AG20443 (cell line): Measurements from ENCODE around the gene COA8.
A peak's percentile ranks its signal among the peaks of the same experiment; 100 is the strongest.
"Not testable (repeated sequence)": the region's sequence is repeated elsewhere in the genome, so short reads cannot be mapped to it uniquely, and the experiment has no call there.

Source experiments
- DNase-seq: peaks from one replicate; pipeline ENCODE4 v3.0.0; 2012; ENCODE audit warnings: low spot score, mixed read lengths

COA8 gene

DNA sequence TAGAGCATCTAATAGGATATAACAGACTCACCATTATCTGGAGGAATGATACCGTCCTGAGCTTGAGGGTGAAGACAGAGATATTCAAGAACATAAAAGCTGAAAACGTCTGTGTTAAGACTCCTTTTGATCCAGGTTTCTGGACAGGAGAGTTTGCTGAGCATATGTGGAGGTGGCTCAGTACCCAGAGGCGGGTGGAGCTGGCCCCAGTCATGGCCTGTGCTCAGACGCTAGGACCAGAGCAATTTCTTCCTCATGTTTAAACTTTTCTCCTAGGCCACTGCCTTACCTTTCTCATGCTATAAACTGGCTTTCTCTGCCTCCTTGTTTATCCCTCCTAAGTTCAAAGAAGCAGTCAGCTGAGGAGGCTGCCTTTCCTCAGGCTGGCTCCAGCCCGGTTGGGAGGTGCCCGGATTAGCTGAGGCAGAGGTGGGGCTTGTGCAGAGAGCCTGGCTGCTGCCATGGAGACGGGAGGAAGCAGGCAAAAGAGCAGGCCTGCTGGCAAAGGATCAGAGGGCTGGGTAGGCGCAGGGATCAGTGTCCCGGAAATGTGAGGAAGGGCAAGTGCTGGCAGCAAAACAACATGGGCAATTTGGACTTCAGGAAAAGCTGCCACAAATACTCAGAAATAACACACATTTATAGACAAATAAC lies 13.7 kb downstream of the COA8 start:
- peak; percentile 96 for DNase-seq

DNA sequence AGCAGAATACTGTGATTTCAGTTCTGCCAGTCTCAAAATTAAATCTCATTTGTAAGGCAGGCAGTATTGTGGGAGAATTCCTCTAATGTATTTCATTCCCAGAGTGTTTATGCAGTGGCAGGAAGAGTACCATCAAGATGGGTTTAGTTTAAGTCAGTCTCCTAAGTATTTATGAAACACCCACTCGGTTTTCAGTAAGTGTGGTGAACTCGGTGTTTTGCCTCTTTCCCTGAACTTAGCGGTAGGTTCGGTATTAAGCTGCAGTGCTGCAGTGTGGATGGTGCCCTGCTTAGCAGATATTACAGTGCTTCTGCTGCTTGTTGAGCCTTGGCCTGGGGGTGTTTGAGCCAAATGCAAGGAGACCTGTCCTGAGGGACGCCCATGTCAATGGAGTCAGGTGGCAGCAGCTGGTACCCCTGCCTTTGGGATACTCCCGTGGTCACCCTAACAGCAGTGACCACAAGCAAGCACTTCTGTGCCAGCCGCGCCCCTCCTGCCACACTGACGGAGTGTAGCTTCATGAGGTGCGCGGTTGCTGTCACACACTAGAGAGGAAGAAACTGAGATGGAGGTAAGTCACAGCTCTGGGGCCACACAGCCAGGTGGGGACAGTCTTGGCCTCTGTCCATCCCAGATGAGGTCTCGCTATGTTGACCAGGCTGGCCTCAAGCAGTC lies 15.8 kb downstream of the COA8 start:
- DNase-seq = no peak

DNA sequence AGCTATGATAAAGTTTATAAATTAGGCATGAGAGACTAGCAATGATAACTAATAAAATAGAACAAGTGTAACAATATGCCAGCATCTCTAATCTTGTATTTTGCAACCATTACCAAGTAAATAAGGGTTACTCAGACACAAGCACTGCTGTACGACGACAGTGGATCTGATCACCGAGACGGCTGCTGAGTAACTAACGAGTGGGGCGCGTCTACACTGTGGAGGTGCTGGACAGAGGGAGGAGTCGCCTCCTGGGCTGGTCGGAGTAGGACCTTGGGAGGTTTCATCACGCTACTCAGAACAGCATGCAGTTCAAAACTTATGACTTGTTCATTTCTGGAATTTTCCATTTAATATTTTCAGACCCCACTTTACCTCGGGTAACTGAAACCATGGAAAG lies 18.4 kb downstream of the COA8 start:
- DNase-seq = no peak

DNA sequence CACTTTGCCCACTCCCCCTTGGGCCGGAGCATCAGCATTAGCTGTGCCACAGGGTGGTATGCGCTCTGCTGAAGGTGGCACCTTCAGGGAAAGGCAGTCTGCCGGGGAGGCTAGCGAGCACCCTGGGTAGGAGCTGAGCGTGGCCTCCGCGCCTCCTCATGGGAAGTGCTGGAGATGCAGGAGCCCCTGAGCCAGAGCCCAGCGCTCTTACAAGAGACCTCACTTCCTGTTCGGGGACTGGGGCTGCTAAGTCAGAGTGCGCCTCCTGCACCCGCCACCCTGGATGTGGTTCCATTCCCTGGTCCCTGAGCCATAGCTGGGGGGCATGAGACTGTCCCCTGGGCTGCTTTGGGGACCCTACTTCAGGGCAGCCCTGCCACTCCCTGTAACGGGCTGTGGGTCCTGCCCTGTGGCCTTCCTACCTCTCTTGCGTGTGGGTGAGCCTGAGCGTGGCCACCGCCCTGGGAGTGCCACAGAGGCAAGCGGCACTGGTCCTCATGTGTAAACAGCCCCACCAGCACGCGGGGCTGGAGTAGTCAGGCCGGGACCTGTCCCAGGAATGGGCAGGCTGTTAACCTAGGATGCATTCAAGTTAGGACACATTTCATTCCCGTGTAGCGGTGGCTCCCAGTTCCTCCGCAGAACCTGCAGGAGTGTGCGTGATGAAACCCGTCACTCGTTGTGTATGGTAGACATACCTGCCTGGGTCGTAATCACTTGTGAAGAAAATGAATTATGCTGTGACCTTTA lies 19.4 kb downstream of the COA8 start:
- no peak for DNase-seq

DNA sequence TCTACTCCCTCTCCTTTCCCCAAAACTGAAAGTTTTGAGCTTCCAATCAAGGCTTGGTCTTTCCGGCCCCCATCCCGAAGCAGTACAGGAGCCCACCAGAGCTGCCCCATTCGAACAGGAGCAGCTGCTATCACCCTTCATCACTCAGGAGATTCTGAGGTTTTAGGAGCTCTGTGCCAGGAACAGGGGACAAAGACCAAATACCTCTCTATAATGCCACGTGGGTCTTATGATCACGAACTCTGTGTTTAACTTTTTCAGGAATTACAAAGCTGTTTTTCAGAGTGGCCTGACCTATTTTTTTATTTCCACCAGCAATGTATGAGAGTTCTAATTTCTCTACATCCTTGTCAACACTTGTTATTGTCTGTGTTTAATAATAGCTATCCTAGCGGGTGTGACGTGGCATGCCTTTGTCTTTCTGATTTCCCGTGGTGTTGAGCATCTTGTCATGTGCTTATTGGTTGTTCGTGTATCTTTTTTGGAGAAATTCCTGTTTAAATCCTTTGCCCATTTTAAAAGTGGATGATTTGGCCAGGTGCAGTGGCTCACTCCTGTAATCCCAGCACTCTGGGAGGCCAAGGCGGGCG lies 21.7 kb downstream of the COA8 start:
- no peak for DNase-seq

DNA sequence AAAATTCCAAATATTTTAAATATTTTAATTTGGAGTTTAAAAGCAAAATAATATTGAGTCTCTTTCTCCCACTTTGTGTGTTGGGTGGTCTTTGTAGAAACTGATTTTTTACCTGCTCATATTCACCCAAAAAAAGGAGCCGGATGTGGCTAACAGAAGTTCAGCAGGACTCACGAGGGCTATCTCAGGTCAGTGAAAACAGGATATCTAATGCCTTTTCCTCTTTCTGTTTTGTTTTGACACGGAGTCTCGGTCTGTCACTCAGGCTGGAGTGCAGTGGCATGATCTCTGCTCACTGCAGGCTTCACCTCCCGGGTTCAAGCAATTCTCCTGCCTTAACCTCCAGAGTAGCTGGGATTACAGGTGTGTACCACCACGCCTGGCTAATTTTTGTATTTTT lies 30.8 kb downstream of the COA8 start:
- no peak for DNase-seq

DNA sequence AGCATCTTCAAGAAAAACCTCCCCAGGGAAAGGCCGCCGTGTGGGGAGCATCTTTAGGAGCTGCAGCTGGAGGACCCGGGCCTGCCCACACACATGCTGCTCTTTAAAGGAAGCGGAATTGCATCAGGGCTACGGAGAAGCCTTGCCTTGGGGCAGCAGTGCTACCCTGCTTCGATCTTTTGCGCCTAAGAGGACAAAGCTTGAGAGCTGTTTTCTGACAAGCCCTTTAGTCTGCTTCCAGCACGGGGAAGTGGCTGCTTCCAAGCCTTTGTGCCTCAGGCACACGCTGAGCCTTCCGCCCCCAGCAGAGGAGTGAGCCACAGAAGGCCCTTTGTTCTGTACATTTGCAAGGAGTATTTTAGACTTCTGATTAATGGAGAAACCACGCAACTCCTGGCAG lies 31.5 kb downstream of the COA8 start:
- DNase-seq = peak; percentile 37

DNA sequence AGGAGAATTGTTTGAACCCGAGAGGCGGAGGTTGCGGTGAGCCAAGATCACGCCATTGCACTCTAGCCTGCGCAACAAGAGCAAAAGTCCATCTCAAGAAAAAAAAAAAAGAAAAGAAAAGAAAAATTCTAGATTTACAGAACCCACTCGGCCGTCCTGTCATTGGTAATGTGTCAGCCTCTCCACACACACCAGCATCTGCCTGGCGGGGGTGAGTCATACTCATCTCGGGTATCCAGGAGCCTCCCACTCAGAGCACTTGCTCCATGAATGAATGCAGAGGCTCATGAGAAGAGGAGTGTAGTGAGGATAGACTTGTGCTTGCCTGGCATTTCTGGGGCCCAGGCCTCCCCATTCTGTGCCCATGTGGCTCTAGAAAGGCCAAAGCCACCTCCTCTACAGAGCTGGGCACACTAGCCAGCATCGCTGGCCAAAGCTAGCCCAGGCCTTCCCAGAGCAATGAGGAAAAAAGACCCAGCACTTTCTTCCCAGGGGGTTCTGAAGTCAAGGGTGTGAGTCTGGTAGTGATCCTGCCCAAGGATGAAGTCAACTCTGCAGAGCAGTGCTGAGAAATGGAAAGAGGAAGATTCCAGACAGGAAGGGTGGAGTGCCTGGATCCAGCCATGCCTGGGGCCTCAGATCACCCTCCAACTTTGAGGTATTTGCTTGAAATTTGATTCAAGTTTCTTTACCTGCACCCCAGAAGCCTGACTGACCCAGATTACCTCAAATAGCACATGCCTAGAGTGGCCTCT lies 35.0 kb downstream of the COA8 start:
- peak; percentile 97 for DNase-seq

DNA sequence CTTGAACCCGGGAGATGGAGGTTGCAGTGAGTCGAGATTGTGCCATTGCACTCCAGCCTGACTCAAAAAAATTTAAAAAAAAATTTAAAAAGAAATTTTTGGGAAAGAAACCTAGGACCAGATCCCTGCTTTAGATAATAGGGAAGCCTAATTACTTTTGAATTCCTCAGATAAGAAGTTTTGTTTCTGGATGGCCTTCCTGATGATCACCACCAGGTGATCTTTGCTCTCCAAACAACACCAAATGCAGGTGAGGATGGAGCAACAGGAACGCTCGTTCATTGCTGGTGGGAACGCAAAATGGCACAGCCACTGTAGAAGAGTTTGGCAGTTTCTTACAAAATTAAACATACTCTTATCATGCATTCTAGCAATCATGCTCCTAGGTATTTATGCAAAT lies 37.7 kb downstream of the COA8 start:
- no peak for DNase-seq

DNA sequence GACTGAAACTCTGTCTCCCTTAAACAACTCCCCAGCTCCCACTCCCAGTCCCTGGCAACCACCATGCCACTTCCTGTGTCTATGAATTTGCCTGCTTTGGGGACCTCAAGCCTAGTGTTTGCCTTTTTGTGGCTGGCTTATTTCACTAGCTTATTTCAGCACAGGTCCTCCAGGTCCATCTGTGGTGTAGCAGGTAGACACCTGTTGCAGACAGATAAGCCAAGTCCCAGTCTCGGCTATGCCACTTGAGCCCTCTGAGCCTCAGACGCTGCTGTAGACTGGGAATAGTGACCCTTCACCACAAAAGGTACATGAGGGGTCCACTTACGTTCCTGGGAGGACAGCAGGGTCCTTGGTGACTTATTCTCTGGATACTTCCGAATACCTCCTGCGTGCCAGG lies 41.9 kb downstream of the COA8 start:
- DNase-seq = no peak

DNA sequence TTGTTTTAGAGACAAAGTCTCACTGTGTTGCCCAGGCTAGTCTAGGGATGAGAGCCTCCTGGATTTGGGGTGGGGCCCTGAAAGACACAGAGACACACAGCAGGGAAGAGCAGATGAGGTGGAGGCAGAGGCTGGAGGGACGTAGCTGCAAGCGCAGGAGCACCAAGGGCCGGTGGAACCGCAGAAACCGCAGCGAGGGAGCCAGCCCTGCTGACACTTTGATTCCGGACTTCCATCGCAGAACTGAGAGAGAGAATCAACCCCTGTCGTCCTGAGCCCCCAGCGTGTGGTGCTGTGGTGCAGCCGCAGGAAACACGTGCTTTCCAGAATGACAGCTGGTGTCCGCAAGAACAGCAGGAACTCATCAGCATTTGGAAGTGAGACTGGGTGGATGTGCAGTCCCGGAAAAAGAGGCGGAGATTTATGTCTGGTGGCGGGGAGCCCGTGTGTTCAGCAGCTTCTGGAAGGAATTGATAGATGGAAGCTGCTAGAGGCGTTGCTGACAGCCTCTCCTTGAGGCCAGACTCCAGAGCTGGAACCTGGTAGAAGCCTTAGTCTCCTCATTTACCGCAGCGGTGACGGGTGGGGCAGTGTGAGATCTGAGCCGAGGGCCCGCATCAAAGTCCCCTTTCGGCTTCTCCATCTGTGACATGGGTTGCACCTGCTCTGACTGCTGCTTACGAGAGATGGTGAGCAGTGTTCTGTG lies 44.4 kb downstream of the COA8 start:
- DNase-seq = peak; percentile 92

DNA sequence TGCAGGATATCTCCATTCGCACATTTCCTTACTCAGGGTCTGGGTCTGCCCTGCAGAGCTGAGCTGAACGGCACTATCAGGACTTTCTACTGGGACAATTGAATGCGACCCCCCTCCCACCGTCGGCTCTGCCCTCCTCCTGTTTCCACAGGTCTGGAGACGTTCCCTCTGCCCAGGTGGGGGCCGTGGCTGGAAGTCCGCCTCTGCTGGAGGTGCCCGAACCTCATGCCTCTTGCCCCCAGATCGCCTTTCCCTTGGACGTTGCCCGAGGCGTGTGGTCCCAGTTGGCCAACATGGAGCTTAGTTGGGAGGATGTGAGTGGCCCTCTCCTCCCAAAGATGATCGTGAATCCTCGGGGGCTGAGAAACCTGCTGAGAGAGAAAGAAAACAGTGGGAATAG lies 45.1 kb downstream of the COA8 start:
- no peak for DNase-seq

DNA sequence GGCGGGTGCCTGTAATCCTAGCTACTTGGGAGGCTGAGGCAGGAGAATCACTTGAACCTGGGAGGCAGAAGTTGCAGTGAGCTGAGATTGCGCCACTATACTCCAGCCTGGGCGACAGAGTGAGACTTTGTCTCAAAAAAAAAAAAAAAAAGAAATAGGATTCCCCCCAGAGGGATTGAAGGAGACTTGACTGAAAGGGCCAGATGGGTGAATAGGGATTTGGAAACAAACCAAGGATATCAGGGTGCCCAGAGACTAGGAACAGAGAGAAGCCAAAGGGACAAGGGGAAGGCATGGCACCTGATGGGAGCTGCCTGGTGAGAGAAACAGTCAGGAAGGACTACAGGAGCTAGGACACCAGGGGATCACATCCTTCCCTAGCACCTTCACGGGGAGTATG lies 46.3 kb downstream of the COA8 start:
- DNase-seq = not testable (repeated sequence)

DNA sequence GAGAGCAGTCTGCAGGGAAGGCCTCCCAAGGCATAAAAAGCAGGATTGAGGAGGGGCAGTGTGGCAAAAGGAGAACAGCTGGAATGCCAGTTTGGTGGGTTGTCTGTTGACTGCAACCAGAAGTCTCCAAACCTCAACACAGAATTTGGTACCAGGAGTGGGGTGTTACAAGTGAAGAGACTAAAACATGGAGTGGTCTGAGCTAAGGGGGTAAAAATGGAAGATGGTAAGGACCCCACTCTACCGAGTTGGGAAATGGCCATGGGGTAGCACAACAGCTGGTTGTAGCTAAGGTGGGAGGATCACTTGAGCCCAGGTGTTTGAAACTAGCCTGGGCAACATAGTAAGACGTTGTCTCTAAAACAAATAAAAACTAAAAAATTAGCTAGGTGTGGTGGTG lies 48.5 kb downstream of the COA8 start:
- DNase-seq = no peak

DNA sequence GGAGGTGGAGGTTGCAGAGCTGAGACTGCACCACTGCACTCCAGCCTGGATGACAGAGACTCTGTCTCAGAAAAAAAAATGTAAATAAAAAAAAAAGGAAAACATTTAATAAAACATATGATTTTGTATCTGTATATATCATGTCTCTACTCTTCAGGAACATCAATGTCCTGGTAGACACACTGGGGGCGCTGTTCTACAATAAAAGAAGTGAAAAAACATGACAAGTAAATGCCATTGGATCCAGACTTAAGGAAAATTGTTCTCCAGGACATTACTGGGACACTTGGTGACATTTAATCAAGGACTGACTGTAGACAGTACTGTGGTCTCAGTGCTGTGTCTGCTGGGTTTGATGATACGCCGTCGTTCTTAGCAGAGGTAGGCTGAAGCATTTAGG lies 50.8 kb downstream of the COA8 start:
- no peak for DNase-seq

DNA sequence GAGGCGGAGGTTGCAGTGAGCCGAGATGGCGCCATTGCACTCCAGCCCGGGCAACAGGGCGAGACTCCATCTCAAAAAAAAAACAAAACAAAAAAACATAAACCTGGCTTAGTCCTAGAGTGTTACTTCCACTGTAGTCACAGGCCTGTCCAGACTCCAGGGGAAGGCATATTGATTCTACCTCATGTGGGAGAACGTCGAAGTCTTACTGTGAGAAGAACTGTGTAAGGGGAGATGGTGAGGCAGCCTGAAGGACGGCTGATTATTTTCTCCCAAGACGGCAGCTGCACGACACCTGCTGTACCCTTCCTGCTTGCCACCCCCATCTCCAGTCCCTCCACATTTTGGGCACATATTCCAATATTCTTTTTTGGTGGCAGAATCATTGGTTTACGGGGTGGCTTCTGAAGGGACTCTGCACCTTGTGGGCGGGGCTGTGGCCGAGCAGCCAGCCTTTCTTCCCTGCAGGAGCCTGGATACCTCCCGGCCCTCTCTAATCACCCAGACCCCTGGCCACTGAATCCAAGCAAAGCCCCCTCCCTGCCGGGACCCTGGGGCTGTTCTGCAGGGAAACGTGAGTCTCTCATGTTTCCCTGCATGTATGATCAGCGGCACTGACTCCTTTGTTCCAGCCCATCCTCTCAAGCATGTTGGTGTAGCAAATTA lies 54.0 kb downstream of the COA8 start:
- no peak for DNase-seq

DNA sequence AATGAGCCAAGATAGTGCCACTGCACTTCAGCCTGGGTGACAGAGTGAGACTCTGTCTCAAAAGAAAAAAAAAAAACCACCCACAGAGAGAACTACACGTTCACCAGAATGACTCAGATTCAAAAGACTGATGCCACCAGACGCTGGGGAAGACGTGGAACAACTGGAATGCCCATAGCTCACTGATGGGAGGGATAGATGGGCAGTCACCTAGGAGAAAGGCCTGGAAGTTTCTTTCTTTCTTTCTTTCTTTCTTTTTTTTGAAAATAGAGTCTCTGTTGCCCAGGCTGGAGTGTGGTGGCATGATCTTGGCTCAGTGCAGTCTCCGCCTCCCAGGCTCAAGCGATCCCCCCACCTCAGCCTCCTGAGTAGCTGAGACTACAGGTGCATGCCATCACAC lies 56.3 kb downstream of the COA8 start:
- peak; percentile 62 for DNase-seq

DNA sequence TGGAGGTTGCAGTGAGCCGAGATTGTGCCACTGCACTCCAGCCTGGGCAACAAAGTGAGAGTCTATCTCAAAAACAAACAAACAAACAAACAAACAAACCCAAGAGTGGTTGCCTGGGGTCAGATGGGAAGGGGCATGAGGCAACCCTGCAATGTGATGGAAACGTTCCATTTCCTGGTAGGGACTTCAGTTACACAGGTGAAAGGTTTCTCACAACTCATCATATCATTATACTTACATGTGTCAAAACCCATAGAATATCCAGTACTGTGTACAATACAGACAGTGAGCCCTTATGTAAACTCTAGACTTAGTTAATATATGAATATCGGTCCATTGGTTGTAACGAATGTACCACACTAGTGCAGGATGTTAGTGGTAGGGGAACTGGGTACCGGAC lies 59.1 kb downstream of the COA8 start:
- DNase-seq = no peak

DNA sequence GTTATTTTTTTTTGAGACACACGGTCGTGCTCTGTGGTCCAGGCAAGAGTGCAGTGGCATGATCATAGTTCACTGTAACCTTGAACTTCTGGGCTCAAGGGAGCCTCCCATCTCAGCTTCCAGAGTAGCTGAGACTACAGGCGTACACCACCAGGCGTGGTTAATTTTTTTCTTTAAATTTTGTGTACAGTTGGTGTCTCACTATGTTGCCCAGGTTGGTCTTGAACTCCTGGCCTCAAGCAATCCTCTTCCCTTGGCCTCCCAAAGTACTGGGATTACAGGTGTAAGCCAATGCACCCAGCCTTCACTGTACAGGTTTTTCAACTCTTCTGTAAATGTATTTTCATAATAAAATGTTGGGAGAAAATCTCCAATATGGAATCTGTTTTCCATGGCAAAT lies 60.5 kb downstream of the COA8 start:
- no peak for DNase-seq

DNA sequence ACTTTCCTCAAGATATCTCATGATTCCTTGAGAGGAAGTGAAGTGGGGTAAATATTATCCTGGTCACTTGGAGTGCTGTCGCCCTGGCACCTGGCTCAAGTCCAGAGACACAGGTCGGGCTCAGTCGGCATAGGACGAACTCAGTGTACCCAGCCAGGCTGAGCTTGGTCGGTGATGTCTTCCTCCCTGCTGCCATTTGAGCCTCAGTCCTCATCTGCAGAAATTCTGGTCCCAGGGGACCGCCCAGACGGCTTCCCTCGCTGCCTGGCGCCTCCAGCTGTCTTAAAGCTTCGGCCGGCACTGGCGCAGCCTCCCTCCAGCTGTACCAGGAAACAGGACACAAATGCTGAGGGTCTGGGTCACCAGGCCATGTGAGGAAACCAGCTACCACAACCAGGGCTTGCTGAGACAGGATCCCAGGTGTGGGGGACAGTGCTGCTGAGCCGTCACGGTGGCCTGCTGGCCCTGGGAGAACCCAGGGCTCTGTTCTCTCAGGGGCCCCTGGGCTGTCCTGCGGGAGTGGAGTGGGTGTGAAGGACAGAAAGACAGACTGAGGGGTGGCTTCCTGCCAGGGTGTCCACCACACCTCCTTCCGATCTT lies 61.2 kb downstream of the COA8 start:
- no peak for DNase-seq

DNA sequence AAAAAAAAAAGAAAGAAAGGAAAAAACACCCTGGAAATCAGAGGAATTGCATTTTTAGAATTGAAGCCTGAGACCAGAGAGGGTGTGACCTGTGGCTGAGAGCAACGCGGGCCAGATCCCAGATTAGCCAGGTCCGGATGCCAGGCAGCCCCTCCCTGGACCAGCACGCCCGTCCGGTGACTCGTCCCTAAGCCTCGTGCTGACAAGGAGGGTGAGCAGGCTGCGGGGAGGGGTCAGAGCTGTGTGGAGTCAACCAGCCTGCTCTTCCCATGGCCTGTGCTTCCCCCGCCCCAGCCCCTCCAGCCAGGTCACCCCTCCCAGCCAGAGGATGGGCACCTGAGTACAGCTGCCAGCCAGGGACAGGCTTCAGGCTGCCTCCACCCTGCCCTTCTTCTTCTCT lies 62.1 kb downstream of the COA8 start:
- peak; percentile 90 for DNase-seq
